ENCODE data around the gene TAT. TPM values are rescaled to one million over a fixed set of nuclear protein-coding genes. Genes with fewer than 3 reads are reported as not detected.

The TAT gene
- total and polyA plus RNA-seq, 10 of the 15 experiments (the other 5 are each of a cell fraction or from before 2014, with no cell fraction given): 0.01 to 0.44 (median 0.09) TPM; not detected in 4

Small RNA genes lying within 50 kb of the gene (small RNA-seq; reads per million reads assigned to genes)
- gene RNU6-1061P: not detected

Other genes starting within 250 kb of the TAT start
Only the 7 nearest of the 8 such genes appear.
- gene CALB2, start 218.4 kb downstream of the TAT start, total RNA-seq (2014; rRNA removed): not detected in 2 replicates
- gene CALB2, start 218.4 kb downstream of the TAT start, total RNA-seq (2014; rRNA removed; fragmentation: Illumina TruSeq; extraction: Trizol): not detected in 2 replicates
- gene CALB2, start 218.4 kb downstream of the TAT start, total RNA-seq (2021): not detected in 2 replicates
- gene CALB2, start 218.4 kb downstream of the TAT start, polyA plus RNA-seq (2011; rRNA removed): not detected in 2 replicates
- not detected in 2 replicates for gene CALB2, start 218.4 kb downstream of the TAT start, polyA plus RNA-seq (2014; fragmentation: Illumina TruSeq; extraction: Trizol)
- gene CALB2, start 218.4 kb downstream of the TAT start, polyA plus RNA-seq (2014; fragmentation: Nextera tagmentation; extraction: Ambion mirVana): not detected
- gene CALB2, start 218.4 kb downstream of the TAT start, polyA plus RNA-seq (2014; rRNA removed): not detected in 2 replicates
- not detected for gene CALB2, start 218.4 kb downstream of the TAT start, polyA plus RNA-seq (2016; fragmentation: Nextera tagmentation; extraction: Ambion mirVana)
- gene TLE7, start 135.0 kb downstream of the TAT start, total RNA-seq (2014; rRNA removed): not detected in 2 replicates
- not detected in 2 replicates for gene TLE7, start 135.0 kb downstream of the TAT start, total RNA-seq (2014; rRNA removed; fragmentation: Illumina TruSeq; extraction: Trizol)
- gene TLE7, start 135.0 kb downstream of the TAT start, total RNA-seq (2021): not detected in 2 replicates
- gene TLE7, start 135.0 kb downstream of the TAT start, polyA plus RNA-seq (2011; rRNA removed): not detected in 2 replicates
- gene TLE7, start 135.0 kb downstream of the TAT start, polyA plus RNA-seq (2014; fragmentation: Illumina TruSeq; extraction: Trizol): not detected in 2 replicates
- gene TLE7, start 135.0 kb downstream of the TAT start, polyA plus RNA-seq (2014; fragmentation: Nextera tagmentation; extraction: Ambion mirVana): not detected
- not detected in 2 replicates for gene TLE7, start 135.0 kb downstream of the TAT start, polyA plus RNA-seq (2014; rRNA removed)
- not detected for gene TLE7, start 135.0 kb downstream of the TAT start, polyA plus RNA-seq (2016; fragmentation: Nextera tagmentation; extraction: Ambion mirVana)
- gene ZNF23, start 114.8 kb downstream of the TAT start, total RNA-seq (2014; rRNA removed): 6.8 and 7.1 TPM in 2 replicates
- gene ZNF23, start 114.8 kb downstream of the TAT start, total RNA-seq (2014; rRNA removed; fragmentation: Illumina TruSeq; extraction: Trizol): 11.5 and 12.0 TPM in 2 replicates
- gene ZNF23, start 114.8 kb downstream of the TAT start, total RNA-seq (2021): 7.6 and 10.2 TPM in 2 replicates
- 9.9 and 13.9 TPM in 2 replicates for gene ZNF23, start 114.8 kb downstream of the TAT start, polyA plus RNA-seq (2011; rRNA removed)
- 11.3 and 13.4 TPM in 2 replicates for gene ZNF23, start 114.8 kb downstream of the TAT start, polyA plus RNA-seq (2014; fragmentation: Illumina TruSeq; extraction: Trizol)
- gene ZNF23, start 114.8 kb downstream of the TAT start, polyA plus RNA-seq (2014; fragmentation: Nextera tagmentation; extraction: Ambion mirVana): 1 to 10 TPM; 3.6 to 4.8 TPM
- 7.0 and 9.3 TPM in 2 replicates for gene ZNF23, start 114.8 kb downstream of the TAT start, polyA plus RNA-seq (2014; rRNA removed)
- 1 to 10 TPM; 7.4 to 8.2 TPM for gene ZNF23, start 114.8 kb downstream of the TAT start, polyA plus RNA-seq (2016; fragmentation: Nextera tagmentation; extraction: Ambion mirVana)
- 2.0 and 3.5 TPM in 2 replicates for gene ZNF19, start 87.8 kb downstream of the TAT start, total RNA-seq (2014; rRNA removed)
- gene ZNF19, start 87.8 kb downstream of the TAT start, total RNA-seq (2014; rRNA removed; fragmentation: Illumina TruSeq; extraction: Trizol): 3.0 TPM in 2 replicates
- gene ZNF19, start 87.8 kb downstream of the TAT start, total RNA-seq (2021): 2.1 and 2.3 TPM in 2 replicates
- gene ZNF19, start 87.8 kb downstream of the TAT start, polyA plus RNA-seq (2011; rRNA removed): 3.3 and 3.6 TPM in 2 replicates
- gene ZNF19, start 87.8 kb downstream of the TAT start, polyA plus RNA-seq (2014; fragmentation: Illumina TruSeq; extraction: Trizol): 2.0 and 4.7 TPM in 2 replicates
- gene ZNF19, start 87.8 kb downstream of the TAT start, polyA plus RNA-seq (2014; fragmentation: Nextera tagmentation; extraction: Ambion mirVana): 1 to 10 TPM; 1.5 TPM
- gene ZNF19, start 87.8 kb downstream of the TAT start, polyA plus RNA-seq (2014; rRNA removed): 1.0 and 1.4 TPM in 2 replicates
- gene ZNF19, start 87.8 kb downstream of the TAT start, polyA plus RNA-seq (2016; fragmentation: Nextera tagmentation; extraction: Ambion mirVana): 1 to 10 TPM; 1.3 to 3.0 TPM
- 0.90 and 1.0 TPM in 2 replicates for gene CHST4, start 50.7 kb downstream of the TAT start, total RNA-seq (2014; rRNA removed)
- 0.55 and 0.67 TPM in 2 replicates for gene CHST4, start 50.7 kb downstream of the TAT start, total RNA-seq (2014; rRNA removed; fragmentation: Illumina TruSeq; extraction: Trizol)
- gene CHST4, start 50.7 kb downstream of the TAT start, total RNA-seq (2021): 0.82 and 1.1 TPM in 2 replicates
- gene CHST4, start 50.7 kb downstream of the TAT start, polyA plus RNA-seq (2011; rRNA removed): 0.09 and 0.10 TPM in 2 replicates
- gene CHST4, start 50.7 kb downstream of the TAT start, polyA plus RNA-seq (2014; fragmentation: Illumina TruSeq; extraction: Trizol): 0.57 and 0.60 TPM in 2 replicates
- 1 to 10 TPM in 1 of 2 experiments, under 1 TPM in 1; 0.60 to 1.4 TPM for gene CHST4, start 50.7 kb downstream of the TAT start, polyA plus RNA-seq (2014; fragmentation: Nextera tagmentation; extraction: Ambion mirVana)
- 0.50 and 0.81 TPM in 2 replicates for gene CHST4, start 50.7 kb downstream of the TAT start, polyA plus RNA-seq (2014; rRNA removed)
- gene CHST4, start 50.7 kb downstream of the TAT start, polyA plus RNA-seq (2016; fragmentation: Nextera tagmentation; extraction: Ambion mirVana): 1 to 10 TPM; 1.2 to 1.7 TPM
- gene MARVELD3, start 49.1 kb upstream of the TAT start, total RNA-seq (2014; rRNA removed): not detected in 2 replicates
- gene MARVELD3, start 49.1 kb upstream of the TAT start, total RNA-seq (2014; rRNA removed; fragmentation: Illumina TruSeq; extraction: Trizol): 0.09 TPM in 1 of 2 replicates, not detected in the other
- gene MARVELD3, start 49.1 kb upstream of the TAT start, total RNA-seq (2021): not detected in 2 replicates
- not detected in 2 replicates for gene MARVELD3, start 49.1 kb upstream of the TAT start, polyA plus RNA-seq (2011; rRNA removed)
- gene MARVELD3, start 49.1 kb upstream of the TAT start, polyA plus RNA-seq (2014; fragmentation: Illumina TruSeq; extraction: Trizol): 0.03 TPM in 1 of 2 replicates, not detected in the other
- gene MARVELD3, start 49.1 kb upstream of the TAT start, polyA plus RNA-seq (2014; fragmentation: Nextera tagmentation; extraction: Ambion mirVana): under 1 TPM; 0.09 to 0.10 TPM
- 0.09 TPM in 1 of 2 replicates, not detected in the other for gene MARVELD3, start 49.1 kb upstream of the TAT start, polyA plus RNA-seq (2014; rRNA removed)
- gene MARVELD3, start 49.1 kb upstream of the TAT start, polyA plus RNA-seq (2016; fragmentation: Nextera tagmentation; extraction: Ambion mirVana): under 1 TPM; 0.15 to 0.18 TPM
- 7.2 and 8.9 TPM in 2 replicates for gene PHLPP2, start 147.6 kb upstream of the TAT start, total RNA-seq (2014; rRNA removed)
- 6.7 and 7.0 TPM in 2 replicates for gene PHLPP2, start 147.6 kb upstream of the TAT start, total RNA-seq (2014; rRNA removed; fragmentation: Illumina TruSeq; extraction: Trizol)
- gene PHLPP2, start 147.6 kb upstream of the TAT start, total RNA-seq (2021): 10.8 and 13.2 TPM in 2 replicates
- 7.6 and 8.3 TPM in 2 replicates for gene PHLPP2, start 147.6 kb upstream of the TAT start, polyA plus RNA-seq (2011; rRNA removed)
- 9.3 and 9.9 TPM in 2 replicates for gene PHLPP2, start 147.6 kb upstream of the TAT start, polyA plus RNA-seq (2014; fragmentation: Illumina TruSeq; extraction: Trizol)
- 1 to 10 TPM; 1.0 to 3.0 TPM for gene PHLPP2, start 147.6 kb upstream of the TAT start, polyA plus RNA-seq (2014; fragmentation: Nextera tagmentation; extraction: Ambion mirVana)
- gene PHLPP2, start 147.6 kb upstream of the TAT start, polyA plus RNA-seq (2014; rRNA removed): 8.2 and 8.5 TPM in 2 replicates
- gene PHLPP2, start 147.6 kb upstream of the TAT start, polyA plus RNA-seq (2016; fragmentation: Nextera tagmentation; extraction: Ambion mirVana): 1 to 10 TPM; 3.2 to 3.8 TPM